Ovary (tissue), 9 donors: Measurements from ENCODE around the gene ZNF148. TPM values are rescaled to one million over a fixed set of nuclear protein-coding genes. Genes with fewer than 3 reads are reported as not detected.

ENCODE experiments used
- DNase-seq, 5 donors: peaks; one replicate each; pipeline ENCODE4 v3.0.0-alpha.2; 2019 to 2020
- H3K27ac ChIP-seq, 2 donors: fragments of 200-600 bp; one replicate each; pipeline versions ENCODE4 v1.5.1 to v1.8.0; 2019 to 2022
- H3K27me3 ChIP-seq: fragments of 200-600 bp; one replicate; pipeline ENCODE4 v1.8.0; 2022
- H3K36me3 ChIP-seq: fragments of 200-600 bp; sonication (generic); one replicate; pipeline ENCODE4 v1.5.1; 2019
- H3K4me1 ChIP-seq: one replicate; pipeline ENCODE4 v1.8.1; 2013; ENCODE audit warnings: mild to moderate bottlenecking, moderate library complexity; ENCODE audit not compliant: insufficient read depth
- H3K4me3 ChIP-seq: fragments of 200-600 bp; sonication (generic); one replicate; pipeline ENCODE4 v1.5.1; 2017
- H3K9me3 ChIP-seq, 2 donors: fragments of 200-600 bp in 1 of 2; sonication (generic) in 1 of 2; one replicate each; pipeline versions ENCODE4 v1.5.1 to v1.8.1; 2013 to 2019; ENCODE audit warnings: mild to moderate bottlenecking in 1 of 2, moderate library complexity in 1 of 2
- CTCF ChIP-seq, 3 donors: fragments of 450-650 bp in 2 of 3; fragments of 200-600 bp in 1 of 3; IDR thresholded peaks; one replicate each; pipeline versions ENCODE4 v1.5.1 to v1.8.0; 2016 to 2022; ENCODE audit warnings: antibody characterized with exemption in 3 of 3, mild to moderate bottlenecking in 1 of 3
- EP300 ChIP-seq: sonication (generic); formaldehyde crosslinking; IDR thresholded peaks from one replicate; pipeline ENCODE4 v1.6.1; 2017; ENCODE audit warnings: antibody characterized with exemption
- POLR2A ChIP-seq: fragments of 450-650 bp; IDR thresholded peaks from one replicate; pipeline ENCODE4 v1.6.1; 2017; ENCODE audit warnings: antibody characterized with exemption, mild to moderate bottlenecking, moderate library complexity
- WGBS, 3 donors: extraction: QIAGEN DNeasy Blood & Tissue Kit in 1 of 3; methylation state at CpG; one replicate each; pipeline versions ENCODE4 v1.1.5 to v1.1.7; 2013 to 2017; 5-methylcytosine and 5-hydroxymethylcytosine counted together
- intact Hi-C, 4 donors: fragments of 100-400 bp; cut with DNase I; formaldehyde crosslinking; loops; one replicate each; pipeline versions ENCODE4 v1.11.0 to v1.15.1; 2022 to 2023
- polyA plus RNA-seq, 2 donors: library from polyadenylated mRNA; stranded (reverse); fragments of 200-250 nt in 1 of 2; fragments of 350-450 nt in 1 of 2; fragmentation: Illumina TruSeq in 1 of 2; extraction: RNeasy Lipid Tissue Mini Kit (QIAGEN cat#74804) in 1 of 2; gene quantifications; one replicate each; pipeline ENCODE4 v1.2.3, GENCODE V29; 2013 to 2014
- total RNA-seq, 7 donors: library from RNA; depleted of rRNA in 2 of 7; stranded (reverse); fragments of >200 nt in 2 of 7; fragmentation: NEBNext Ultra II Directional in 3 of 7; extraction: Animal tissue kit (Norgen Biotek cat#: 25700) in 3 of 7; gene quantifications; one replicate each; pipeline versions ENCODE4 v1.1.0 to v1.2.4, GENCODE V29; 2016 to 2023
- donor health status: DM: no; HTN: no; CAD: no; lungs with moderate emphysema.
- donor health status: DM: no; HTN: no; CAD: no.
- donor health status: Bipolar disorder and iron deficiency.
- donor health status: DM: yes; HTN: yes; CAD: no.
- donor health status: DM: no; HTN: no; CAD: no.
- donor health status: DM: yes; HTN: yes; CAD: no.

ZNF148 gene
- total and polyA plus RNA-seq, 9 donors = 9.1 to 98.8 (median 66.8) TPM

GRCh38 chr3:125202197-125202596 lies 172.9 kb downstream of the ZNF148 start:
- Histone ChIP-seq H3K9me3 (no peaks in the 10 kb centered on the region), H3K27ac (no peak overlapping the region), H3K4me3 (no peak overlapping the region), H3K4me1 (no peaks in the 10 kb centered on the region), H3K36me3 (no peaks in the 10 kb centered on the region), H3K27me3 (no peaks in the 10 kb centered on the region)
- 75 to 79% (median 78%) methylated on average over 4 of the region's 4 CpGs for WGBS, 3 donors
- DNase-seq = no peak
- intact Hi-C loops = no loop called here
- no peak for TF ChIP-seq EP300
- TF ChIP-seq CTCF (IDR thresholded peaks at IDR 0.05) = no peak
- TF ChIP-seq POLR2A = no peak

- WGBS, 3 donors = 81 to 88% (median 83%) methylated on average over 6 of the region's 6 CpGs
- no peak overlapping the region for H3K4me3 ChIP-seq
- no peak overlapping the region for H3K27ac ChIP-seq
- H3K9me3 ChIP-seq = no peaks in the 10 kb centered on the region
- no peaks in the 10 kb centered on the region for H3K4me1 ChIP-seq
- TF ChIP-seq EP300 (no peak), POLR2A (no peak), CTCF (IDR thresholded peaks at IDR 0.05) (no peak)
- no peaks in the 10 kb centered on the region for H3K36me3 ChIP-seq
- no peaks in the 10 kb centered on the region for H3K27me3 ChIP-seq
- DNase-seq = no peak
- intact Hi-C loops = no loop called here
Observed at GRCh38 chr3:125200731-125201139, 174.4 kb downstream of the ZNF148 start.

GRCh38 chr3:125194849-125195601 lies 180.1 kb downstream of the ZNF148 start:
- H3K4me3 ChIP-seq = no peak overlapping the region
- no peaks in the 10 kb centered on the region for H3K27me3 ChIP-seq
- no peak overlapping the region for H3K27ac ChIP-seq
- intact Hi-C loops = no loop called here
- no peaks in the 10 kb centered on the region for H3K9me3 ChIP-seq
- TF ChIP-seq POLR2A (no peak), CTCF (IDR thresholded peaks at IDR 0.05) (no peak), EP300 (no peak)
- WGBS, 3 donors = 66 to 72% (median 69%) methylated on average over 5 of the region's 5 CpGs
- no peak for DNase-seq
- no peaks in the 10 kb centered on the region for H3K4me1 ChIP-seq
- H3K36me3 ChIP-seq = no peaks in the 10 kb centered on the region

GRCh38 chr3:125194061-125194848 lies 180.9 kb downstream of the ZNF148 start:
- no peak for DNase-seq
- WGBS, 3 donors = 91 to 92% (median 91%) methylated on average over 7 of the region's 7 CpGs
- no peak overlapping the region for H3K27ac ChIP-seq
- H3K4me3 ChIP-seq = no peak overlapping the region
- H3K4me1 ChIP-seq = no peaks in the 10 kb centered on the region
- intact Hi-C loops = no loop called here
- no peaks in the 10 kb centered on the region for H3K36me3 ChIP-seq
- TF ChIP-seq CTCF (IDR thresholded peaks at IDR 0.05) = no peak
- TF ChIP-seq EP300 = no peak
- no peak for TF ChIP-seq POLR2A
- no peaks in the 10 kb centered on the region for H3K9me3 ChIP-seq
- no peaks in the 10 kb centered on the region for H3K27me3 ChIP-seq
